ENCODE results near the gene OSER1.

The OSER1 gene

GRCh38 chr20:44210406-44211176 lies at the start of gene OSER1 (continued):
- peak; percentile 53; the same call in 1 of the 2 replicates for TF ChIP-seq REPIN1 (tag by site-specific recombination; IDR thresholded peaks at IDR 0.05; ENCODE audit: low read depth)
- TF ChIP-seq RBAK (tag by site-specific recombination; IDR thresholded peaks at IDR 0.05), result no peak
- TF ChIP-seq, protein P1, sequence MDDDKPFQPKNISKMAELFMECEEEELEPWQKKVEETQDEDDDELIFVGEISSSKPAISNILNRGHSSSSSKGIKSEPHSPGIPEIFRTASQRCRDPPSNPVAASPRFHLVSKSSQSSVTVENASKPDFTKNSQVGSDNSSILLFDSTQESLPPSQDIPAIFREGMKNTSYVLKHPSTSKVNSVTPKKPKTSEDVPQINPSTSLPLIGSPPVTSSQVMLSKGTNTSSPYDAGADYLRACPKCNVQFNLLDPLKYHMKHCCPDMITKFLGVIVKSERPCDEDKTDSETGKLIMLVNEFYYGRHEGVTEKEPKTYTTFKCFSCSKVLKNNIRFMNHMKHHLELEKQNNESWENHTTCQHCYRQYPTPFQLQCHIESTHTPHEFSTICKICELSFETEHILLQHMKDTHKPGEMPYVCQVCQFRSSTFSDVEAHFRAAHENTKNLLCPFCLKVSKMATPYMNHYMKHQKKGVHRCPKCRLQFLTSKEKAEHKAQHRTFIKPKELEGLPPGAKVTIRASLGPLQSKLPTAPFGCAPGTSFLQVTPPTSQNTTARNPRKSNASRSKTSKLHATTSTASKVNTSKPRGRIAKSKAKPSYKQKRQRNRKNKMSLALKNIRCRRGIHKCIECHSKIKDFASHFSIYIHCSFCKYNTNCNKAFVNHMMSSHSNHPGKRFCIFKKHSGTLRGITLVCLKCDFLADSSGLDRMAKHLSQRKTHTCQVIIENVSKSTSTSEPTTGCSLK (tag by site-specific recombination; IDR thresholded peaks at IDR 0.05), result no peak
- TF ChIP-seq ZFHX2 (tag by site-specific recombination; conservative IDR thresholded peaks at IDR 0.05), result peak; percentile 91
- TF ChIP-seq ZSCAN5A (tag by site-specific recombination; IDR thresholded peaks at IDR 0.05), result peak; percentile 97
- TF ChIP-seq ZNF555 (tag by site-specific recombination; conservative IDR thresholded peaks at IDR 0.05), result no peak
- peak; percentile 50; the same call in 1 of the 2 replicates for TF ChIP-seq YY1 (tag by site-specific recombination; IDR thresholded peaks at IDR 0.05)
- TF ChIP-seq ZNF302 (tag by site-specific recombination; IDR thresholded peaks at IDR 0.05; ENCODE audit: low read depth), result no peak
- TF ChIP-seq, protein P2, sequence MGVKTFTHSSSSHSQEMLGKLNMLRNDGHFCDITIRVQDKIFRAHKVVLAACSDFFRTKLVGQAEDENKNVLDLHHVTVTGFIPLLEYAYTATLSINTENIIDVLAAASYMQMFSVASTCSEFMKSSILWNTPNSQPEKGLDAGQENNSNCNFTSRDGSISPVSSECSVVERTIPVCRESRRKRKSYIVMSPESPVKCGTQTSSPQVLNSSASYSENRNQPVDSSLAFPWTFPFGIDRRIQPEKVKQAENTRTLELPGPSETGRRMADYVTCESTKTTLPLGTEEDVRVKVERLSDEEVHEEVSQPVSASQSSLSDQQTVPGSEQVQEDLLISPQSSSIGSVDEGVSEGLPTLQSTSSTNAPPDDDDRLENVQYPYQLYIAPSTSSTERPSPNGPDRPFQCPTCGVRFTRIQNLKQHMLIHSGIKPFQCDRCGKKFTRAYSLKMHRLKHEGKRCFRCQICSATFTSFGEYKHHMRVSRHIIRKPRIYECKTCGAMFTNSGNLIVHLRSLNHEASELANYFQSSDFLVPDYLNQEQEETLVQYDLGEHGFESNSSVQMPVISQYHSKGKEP (tag by site-specific recombination; IDR thresholded peaks at IDR 0.05), result no peak
- peak; percentile 80 for TF ChIP-seq ZNF600 (tag by site-specific recombination; IDR thresholded peaks at IDR 0.05)
- no peak for TF ChIP-seq PRDM6 (tag by site-specific recombination; IDR thresholded peaks at IDR 0.05)
- TF ChIP-seq ZNF23 (tag by site-specific recombination; IDR thresholded peaks at IDR 0.05; ENCODE audit: borderline replicate concordance), result no peak
- peak; percentile 64; the same call in 1 of the 2 replicates for TF ChIP-seq ZBTB20 (tag by site-specific recombination; IDR thresholded peaks at IDR 0.05)
- TF ChIP-seq ZNF26 (tag by site-specific recombination; IDR thresholded peaks at IDR 0.05), result no peak
- 0 out of 2 replicates have a peak, but pooled peaks have one; percentile 50 for TF ChIP-seq ZNF335 (tag by site-specific recombination; conservative IDR thresholded peaks at IDR 0.05)
- TF ChIP-seq ZSCAN23 (tag by site-specific recombination; IDR thresholded peaks at IDR 0.05), result no peak
- no peak for TF ChIP-seq ZNF830 (tag by site-specific recombination; IDR thresholded peaks at IDR 0.05; ENCODE audit: low read depth)
- no peak for TF ChIP-seq ZNF785 (tag by site-specific recombination; IDR thresholded peaks at IDR 0.05)
- TF ChIP-seq TCF7L2 (IDR thresholded peaks at IDR 0.05; ENCODE audit: borderline replicate concordance, low read depth, low read length), result no peak
- TF ChIP-seq IKZF3 (tag by site-specific recombination; IDR thresholded peaks at IDR 0.05), result peak; percentile 8; the same call in 1 of the 2 replicates
- TF ChIP-seq ZNF24 (tag by site-specific recombination; IDR thresholded peaks at IDR 0.05), result no peak; the same call in 1 of the 2 replicates
- TF ChIP-seq ZNF114 (tag by site-specific recombination; IDR thresholded peaks at IDR 0.05), result no peak
- no peak for TF ChIP-seq HOXA7 (CRISPR knock-in tag; IDR thresholded peaks at IDR 0.05; ENCODE audit: borderline replicate concordance)
- peak; percentile 62; the same call in 1 of the 2 replicates for TF ChIP-seq INSM2 (tag by site-specific recombination; IDR thresholded peaks at IDR 0.05)
- no peak for TF ChIP-seq ZNF140 (tag by site-specific recombination; IDR thresholded peaks at IDR 0.05)
- TF ChIP-seq ZNF658 (tag by site-specific recombination; IDR thresholded peaks at IDR 0.05), result no peak
- no peak for TF ChIP-seq TRIM28 (IDR thresholded peaks at IDR 0.05; ENCODE audit: borderline replicate concordance, low read length)
- TF ChIP-seq BCL11B (tag by site-specific recombination; IDR thresholded peaks at IDR 0.05; ENCODE audit: low read depth), result no peak
- TF ChIP-seq ZNF837 (tag by site-specific recombination; IDR thresholded peaks at IDR 0.05), result no peak

Data from HEK293 (cell line).